Chondrocyte (in vitro differentiated cells): ENCODE results near the gene GATA6. TPM values are rescaled to one million over a fixed set of nuclear protein-coding genes. Genes with fewer than 3 reads are reported as not detected.

Source experiments
- DNase-seq: peaks from one replicate; pipeline ENCODE4 v3.0.0; 2021; ENCODE audit warnings: mixed read lengths, low spot score
- H3K27ac Mint-ChIP-seq: one replicate; pipeline ENCODE4 v1.8.0; 2021; ENCODE audit warnings: mild to moderate bottlenecking, moderate library complexity, mixed read lengths; ENCODE audit not compliant: unreplicated experiment
- H3K27me3 Mint-ChIP-seq: 2 replicates; pipeline ENCODE4 v1.8.0; 2021; ENCODE audit warnings: low read depth, mixed read lengths
- H3K36me3 Mint-ChIP-seq: 2 replicates; pipeline ENCODE4 v1.8.0; 2021; ENCODE audit warnings: low read depth, mixed read lengths
- H3K4me1 Mint-ChIP-seq: 2 replicates; pipeline ENCODE4 v1.8.0; 2021; ENCODE audit warnings: low read depth, mild to moderate bottlenecking, mixed read lengths
- H3K4me3 Mint-ChIP-seq: one replicate; pipeline ENCODE4 v1.8.0; 2021; ENCODE audit warnings: mild to moderate bottlenecking, moderate library complexity, mixed read lengths; ENCODE audit not compliant: unreplicated experiment
- H3K9me3 Mint-ChIP-seq: 2 replicates; pipeline ENCODE4 v1.8.0; 2021; ENCODE audit warnings: low read depth, mixed read lengths
- total RNA-seq: library from RNA; stranded (reverse); gene quantifications from 3 replicates; pipeline ENCODE4 v1.2.1, GENCODE V29; 2021
- TF ChIP-seq, protein P1 (sequence below): fragments of 200-600 bp; sonication (generic); IDR thresholded peaks from 2 replicates; pipeline ENCODE4 v1.5.0; 2021; ENCODE audit warnings: antibody characterized with exemption, mild to moderate bottlenecking, moderate library complexity

GATA6 gene
- total RNA-seq, 1 donor from 2014 or later, result 13.1 TPM

DNA sequence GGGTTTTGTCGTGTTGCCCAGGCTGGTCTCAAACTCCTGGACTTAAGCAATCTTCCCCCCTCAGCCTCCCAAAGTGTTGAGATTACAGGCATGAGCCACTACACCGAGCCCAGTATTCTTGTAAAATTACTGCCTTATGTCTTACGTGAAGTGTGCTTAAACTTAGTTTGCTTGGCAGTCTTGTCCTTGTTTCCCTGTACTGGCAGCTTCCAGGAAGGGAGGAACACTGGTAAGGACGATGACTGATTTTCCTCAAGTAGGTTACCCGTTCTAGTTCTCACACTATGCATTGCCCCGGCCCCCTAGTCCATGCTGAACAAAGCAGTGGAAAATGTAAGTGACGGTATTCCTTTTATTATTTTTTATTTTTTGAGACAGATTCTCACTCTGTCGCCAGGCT, 19.7 kb upstream of the GATA6 start:
- Mint-ChIP-seq H3K27ac (no peak overlapping the region), H3K4me1 (no peaks in the 10 kb centered on the region), H3K4me3 (no peak overlapping the region), H3K27me3 (peaks cover 51% of the 10 kb centered on the region), H3K36me3 (no peaks in the 10 kb centered on the region), H3K9me3 (no peaks in the 10 kb centered on the region)
- TF ChIP-seq, protein P1, sequence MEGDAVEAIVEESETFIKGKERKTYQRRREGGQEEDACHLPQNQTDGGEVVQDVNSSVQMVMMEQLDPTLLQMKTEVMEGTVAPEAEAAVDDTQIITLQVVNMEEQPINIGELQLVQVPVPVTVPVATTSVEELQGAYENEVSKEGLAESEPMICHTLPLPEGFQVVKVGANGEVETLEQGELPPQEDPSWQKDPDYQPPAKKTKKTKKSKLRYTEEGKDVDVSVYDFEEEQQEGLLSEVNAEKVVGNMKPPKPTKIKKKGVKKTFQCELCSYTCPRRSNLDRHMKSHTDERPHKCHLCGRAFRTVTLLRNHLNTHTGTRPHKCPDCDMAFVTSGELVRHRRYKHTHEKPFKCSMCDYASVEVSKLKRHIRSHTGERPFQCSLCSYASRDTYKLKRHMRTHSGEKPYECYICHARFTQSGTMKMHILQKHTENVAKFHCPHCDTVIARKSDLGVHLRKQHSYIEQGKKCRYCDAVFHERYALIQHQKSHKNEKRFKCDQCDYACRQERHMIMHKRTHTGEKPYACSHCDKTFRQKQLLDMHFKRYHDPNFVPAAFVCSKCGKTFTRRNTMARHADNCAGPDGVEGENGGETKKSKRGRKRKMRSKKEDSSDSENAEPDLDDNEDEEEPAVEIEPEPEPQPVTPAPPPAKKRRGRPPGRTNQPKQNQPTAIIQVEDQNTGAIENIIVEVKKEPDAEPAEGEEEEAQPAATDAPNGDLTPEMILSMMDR, result no peak
- no peak for DNase-seq

DNA sequence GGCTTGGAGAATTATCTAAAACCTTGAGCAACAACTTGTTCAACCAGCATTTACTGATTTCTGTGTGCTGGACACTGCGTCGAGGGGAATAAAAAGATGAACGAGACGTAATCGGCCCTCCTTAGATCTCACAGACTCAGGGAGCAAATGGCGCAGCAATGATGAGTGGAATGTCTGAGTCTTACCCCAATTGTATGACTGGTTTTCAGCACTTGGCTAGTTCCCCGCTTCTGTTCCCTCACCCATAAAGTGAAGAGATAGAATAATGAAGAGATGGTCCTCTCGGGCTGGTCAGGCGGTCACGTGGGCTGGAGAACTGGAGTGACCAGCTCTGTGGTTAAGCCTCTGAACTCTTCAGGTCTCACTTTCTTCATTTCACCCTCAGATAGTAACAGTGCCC, 17.3 kb upstream of the GATA6 start:
- Mint-ChIP-seq H3K27ac (no peak overlapping the region), H3K36me3 (no peaks in the 10 kb centered on the region), H3K9me3 (no peaks in the 10 kb centered on the region), H3K27me3 (peaks cover 53% of the 10 kb centered on the region), H3K4me3 (no peak overlapping the region), H3K4me1 (no peaks in the 10 kb centered on the region)
- no peak for DNase-seq
- TF ChIP-seq, protein P1, result no peak

DNA sequence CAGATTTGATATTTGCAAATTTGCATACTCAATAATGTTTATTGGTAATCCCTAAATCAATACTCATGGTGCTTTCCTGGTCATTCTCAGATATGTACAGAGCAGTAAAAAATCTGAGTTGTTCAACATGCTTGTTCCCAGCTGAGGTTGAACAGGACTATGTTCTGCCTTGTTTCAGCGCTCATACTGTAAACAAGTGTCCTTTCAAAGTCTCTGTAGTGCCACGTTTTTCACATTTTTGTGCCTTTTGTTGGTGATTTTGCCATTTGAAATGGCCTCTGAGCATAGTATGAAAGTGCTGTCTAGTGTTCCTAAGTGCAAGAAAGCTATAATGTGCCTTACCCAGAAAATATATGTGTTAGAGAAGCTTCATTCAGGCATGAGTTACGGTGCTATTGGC, 16.0 kb upstream of the GATA6 start:
- Mint-ChIP-seq H3K4me1 (no peaks in the 10 kb centered on the region), H3K36me3 (no peaks in the 10 kb centered on the region), H3K9me3 (no peaks in the 10 kb centered on the region), H3K4me3 (no peak overlapping the region), H3K27me3 (peaks cover 52% of the 10 kb centered on the region), H3K27ac (no peak overlapping the region)
- TF ChIP-seq, protein P1, result no peak
- DNase-seq, result no peak

DNA sequence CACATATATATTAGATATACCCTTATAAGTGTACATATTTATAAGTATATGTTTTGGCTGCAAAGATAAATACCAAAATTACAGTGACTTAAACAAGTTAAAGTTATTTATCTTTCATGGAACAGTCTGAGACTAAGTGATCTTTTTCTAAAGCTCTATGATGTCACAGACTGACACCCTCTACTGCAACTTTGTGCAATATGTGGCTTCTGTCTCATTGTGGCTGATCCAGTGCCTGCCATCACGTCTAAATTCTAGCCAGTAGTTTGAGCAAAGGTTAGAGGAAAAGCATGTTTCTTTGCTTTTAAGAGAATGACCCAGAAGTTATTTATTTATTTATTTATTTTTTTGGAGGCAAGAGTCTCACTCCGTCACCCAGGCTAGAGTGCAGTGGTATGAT, 13.8 kb upstream of the GATA6 start:
- Mint-ChIP-seq H3K9me3 (no peaks in the 10 kb centered on the region), H3K27me3 (peaks cover 48% of the 10 kb centered on the region), H3K4me1 (no peaks in the 10 kb centered on the region), H3K4me3 (no peak overlapping the region), H3K36me3 (no peaks in the 10 kb centered on the region), H3K27ac (no peak overlapping the region)
- TF ChIP-seq, protein P1, result no peak
- no peak for DNase-seq

DNA sequence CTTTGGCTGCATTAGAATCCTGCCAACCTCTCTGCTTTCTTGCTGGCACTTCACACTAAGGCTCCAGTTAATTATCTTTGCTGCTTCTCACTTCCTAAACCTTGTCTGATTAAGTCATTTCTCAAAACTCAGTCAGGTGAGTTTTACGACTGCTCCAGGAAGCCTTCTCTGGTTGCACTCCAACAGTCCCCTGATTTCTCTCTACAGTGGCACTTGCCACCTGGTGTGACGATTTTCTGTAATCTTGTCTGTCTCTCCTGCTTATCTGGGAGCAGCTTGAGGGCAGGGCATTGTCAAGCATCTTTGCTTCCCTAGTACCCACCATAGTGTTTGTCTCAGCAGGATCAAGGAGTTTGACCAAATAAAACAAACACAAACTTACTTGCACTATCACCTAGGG, 10.4 kb upstream of the GATA6 start:
- no peaks in the 10 kb centered on the region for H3K4me1 Mint-ChIP-seq
- H3K9me3 Mint-ChIP-seq, result no peaks in the 10 kb centered on the region
- no peak overlapping the region for H3K4me3 Mint-ChIP-seq
- peaks cover 63% of the 10 kb centered on the region for H3K27me3 Mint-ChIP-seq
- TF ChIP-seq, protein P1, result no peak
- H3K27ac Mint-ChIP-seq, result no peak overlapping the region
- no peak for DNase-seq
- H3K36me3 Mint-ChIP-seq, result no peaks in the 10 kb centered on the region
